Osteoblast (primary cell): ENCODE results near the gene CAND2. TPM values are rescaled to one million over a fixed set of nuclear protein-coding genes. Genes with fewer than 3 reads are reported as not detected.
"Not testable (repeated sequence)": the region's sequence is repeated elsewhere in the genome, so short reads cannot be mapped to it uniquely, and the experiment has no call there.

Source experiments
- DNase-seq: peaks from one replicate; pipeline ENCODE4 v3.0.0; 2011; ENCODE audit warnings: low spot score, mixed read lengths; ENCODE audit not compliant: insufficient read length; ENCODE audit errors: missing footprints
- H2AFZ ChIP-seq: 2 replicates; pipeline ENCODE4 v1.6.0; 2011; ENCODE audit warnings: mild to moderate bottlenecking, low read length
- H3K27ac ChIP-seq: 2 replicates; pipeline ENCODE4 v1.5.1; 2011; ENCODE audit warnings: mild to moderate bottlenecking, low read depth, low read length, moderate library complexity
- H3K27me3 ChIP-seq: 2 replicates; pipeline ENCODE4 v1.6.0; 2012; ENCODE audit warnings: mild to moderate bottlenecking, control low read depth, inconsistent platforms, low read length, moderate library complexity; ENCODE audit not compliant: insufficient read depth
- H3K36me3 ChIP-seq: 2 replicates; pipeline ENCODE4 v1.5.1; 2011; ENCODE audit warnings: mild to moderate bottlenecking, low read length, control low read depth, moderate library complexity; ENCODE audit not compliant: insufficient read depth
- H3K4me1 ChIP-seq: 2 replicates; pipeline ENCODE4 v1.5.1; 2011; ENCODE audit warnings: mild to moderate bottlenecking, low read length, control low read depth, moderate library complexity; ENCODE audit not compliant: insufficient read depth
- H3K4me2 ChIP-seq: 2 replicates; pipeline ENCODE4 v1.6.0; 2011; ENCODE audit warnings: mild to moderate bottlenecking, low read length; ENCODE audit not compliant: insufficient read depth
- H3K4me3 ChIP-seq: fragments of 200-600 bp; sonication (generic); 3 replicates; pipeline ENCODE4 v1.5.1; 2012; ENCODE audit warnings: mild to moderate bottlenecking, low read length, inconsistent platforms; ENCODE audit not compliant: insufficient read depth
- H3K79me2 ChIP-seq: 2 replicates; pipeline ENCODE4 v1.6.0; 2012; ENCODE audit warnings: mild to moderate bottlenecking, low read length, control low read depth, inconsistent platforms; ENCODE audit not compliant: insufficient read depth
- H3K9me3 ChIP-seq: 2 replicates; pipeline ENCODE4 v1.5.1; 2011; ENCODE audit warnings: low read depth, low read length, control low read depth
- H4K20me1 ChIP-seq: 2 replicates; pipeline ENCODE4 v1.6.0; 2012; ENCODE audit warnings: mild to moderate bottlenecking, low read length, control low read depth; ENCODE audit not compliant: insufficient read depth
- CTCF ChIP-seq: IDR thresholded peaks from 2 replicates; pipeline ENCODE4 v1.5.1; 2011; ENCODE audit warnings: mild to moderate bottlenecking, low read depth, low read length, moderate library complexity; ENCODE audit errors: extremely low read depth
- small RNA-seq: library from RNA; depleted of rRNA; stranded (forward); fragments of <200 nt; gene quantifications from one replicate; pipeline ENCODE3, GENCODE V24; 2012
- total RNA-seq: library from RNA; depleted of rRNA; stranded (reverse); fragments of >200 nt; gene quantifications from 2 replicates; pipeline ENCODE4 v1.2.3, GENCODE V29; 2012

Gene CAND2
- total RNA-seq, 1 donor = 1.4 TPM

GRCh38 chr3:12879191-12879815 lies 82.8 kb downstream of the CAND2 start:
- H3K4me2 ChIP-seq = no peak overlapping the region
- TF ChIP-seq CTCF = no peak
- no peaks in the 10 kb centered on the region for H3K79me2 ChIP-seq
- H3K36me3 ChIP-seq = no peaks in the 10 kb centered on the region
- H3K9me3 ChIP-seq = no peaks in the 10 kb centered on the region
- H3K27ac ChIP-seq = no peak overlapping the region
- H3K4me1 ChIP-seq = no peaks in the 10 kb centered on the region
- no peak for DNase-seq
- no peak overlapping the region for H3K4me3 ChIP-seq
- H2AFZ ChIP-seq = no peak overlapping the region
- H4K20me1 ChIP-seq = no peaks in the 10 kb centered on the region
- no peaks in the 10 kb centered on the region for H3K27me3 ChIP-seq

GRCh38 chr3:12881858-12882257 lies 85.4 kb downstream of the CAND2 start:
- H3K27me3 ChIP-seq, H3K4me2 ChIP-seq, H3K79me2 ChIP-seq, H3K9me3 ChIP-seq, H4K20me1 ChIP-seq, H3K4me1 ChIP-seq, DNase-seq, H3K36me3 ChIP-seq, H2AFZ ChIP-seq, H3K4me3 ChIP-seq, H3K27ac ChIP-seq: not testable (repeated sequence)

GRCh38 chr3:12882336-12883310 lies 86.1 kb downstream of the CAND2 start:
- TF ChIP-seq CTCF = no peak
- Histone ChIP-seq H3K4me2 (no peak overlapping the region), H3K79me2 (no peaks in the 10 kb centered on the region)

GRCh38 chr3:12884186-12884680 lies 87.8 kb downstream of the CAND2 start:
- no peaks in the 10 kb centered on the region for H3K9me3 ChIP-seq
- no peaks in the 10 kb centered on the region for H3K4me1 ChIP-seq
- DNase-seq = peak; percentile 93
- no peak overlapping the region for H3K4me2 ChIP-seq
- no peaks in the 10 kb centered on the region for H3K79me2 ChIP-seq
- H3K36me3 ChIP-seq = no peaks in the 10 kb centered on the region
- H3K27me3 ChIP-seq = peaks cover 32% of the 10 kb centered on the region
- peak overlapping the region; percentile 81 for H2AFZ ChIP-seq
- no peaks in the 10 kb centered on the region for H4K20me1 ChIP-seq
- no peak for TF ChIP-seq CTCF
- H3K27ac ChIP-seq = no peak overlapping the region
- no peak overlapping the region for H3K4me3 ChIP-seq

More at GRCh38 chr3:12882336-12883310, 86.1 kb downstream of the CAND2 start:
- Histone ChIP-seq H3K27me3 (peaks cover 17% of the 10 kb centered on the region), H3K4me1 (no peaks in the 10 kb centered on the region), H3K4me3 (no peak overlapping the region), H3K9me3 (no peaks in the 10 kb centered on the region), H3K36me3 (no peaks in the 10 kb centered on the region), H2AFZ (no peak overlapping the region), H4K20me1 (no peaks in the 10 kb centered on the region), H3K27ac (no peak overlapping the region)
- DNase-seq = no peak

Small RNA genes lying within 50 kb of the gene (small RNA-seq; reads per million reads assigned to genes)
- gene AC034198.1 = not detected

Other genes with a start within 250 kb of the CAND2 start
- gene MKRN2, start 239.6 kb upstream of the CAND2 start, total RNA-seq = 36.8 and 40.9 TPM in 2 replicates
- 107 and 118 TPM in 2 replicates for gene RAF1, start 132.6 kb upstream of the CAND2 start, total RNA-seq
- gene TMEM40, start 37.4 kb upstream of the CAND2 start, total RNA-seq = not detected in 2 replicates
- gene RPL32, start 44.9 kb downstream of the CAND2 start, total RNA-seq = 524 and 1,095 TPM in 2 replicates